Pons (tissue), 1 donor: Measurements from ENCODE around the gene ALDH1B1.
"Not testable (repeated sequence)": the region's sequence is repeated elsewhere in the genome, so short reads cannot be mapped to it uniquely, and the experiment has no call there.

Experiments used
- DNase-seq: peaks from one replicate; pipeline ENCODE4 v3.0.0-alpha.2; 2016; ENCODE audit warnings: low spot score

Gene ALDH1B1

GRCh38 chr9:38387066-38387465 lies 5.4 kb upstream of the ALDH1B1 start:
- no peak for DNase-seq

GRCh38 chr9:38387751-38388150 lies 4.8 kb upstream of the ALDH1B1 start:
- no peak for DNase-seq

- DNase-seq = no peak
Observed at GRCh38 chr9:38388283-38389223, 3.9 kb upstream of the ALDH1B1 start.

- DNase-seq = no peak
Observed at GRCh38 chr9:38389313-38389712, 3.2 kb upstream of the ALDH1B1 start.

GRCh38 chr9:38390442-38390841 lies 2.1 kb upstream of the ALDH1B1 start:
- DNase-seq = no peak

GRCh38 chr9:38390851-38391250 lies 1.7 kb upstream of the ALDH1B1 start:
- DNase-seq = no peak

- DNase-seq = no peak
Observed at GRCh38 chr9:38391278-38392118, 1.0 kb upstream of the ALDH1B1 start.

- no peak for DNase-seq
Observed at GRCh38 chr9:38393128-38393796, 760 bp downstream of the ALDH1B1 start.

GRCh38 chr9:38394416-38394815 lies 1.9 kb downstream of the ALDH1B1 start:
- no peak for DNase-seq

- no peak for DNase-seq
Observed at GRCh38 chr9:38395653-38396370, 3.3 kb downstream of the ALDH1B1 start.

- no peak for DNase-seq
Observed at GRCh38 chr9:38396371-38396671, 3.8 kb downstream of the ALDH1B1 start.

GRCh38 chr9:38399191-38399590 lies 6.7 kb downstream of the ALDH1B1 start:
- DNase-seq = not testable (repeated sequence)

GRCh38 chr9:38401994-38402393 lies 9.5 kb downstream of the ALDH1B1 start:
- no peak for DNase-seq

GRCh38 chr9:38404314-38404713 lies 11.8 kb downstream of the ALDH1B1 start:
- no peak for DNase-seq

- no peak for DNase-seq
Observed at GRCh38 chr9:38405785-38406184, 13.3 kb downstream of the ALDH1B1 start.

GRCh38 chr9:38406476-38407186 lies 14.1 kb downstream of the ALDH1B1 start:
- no peak for DNase-seq

GRCh38 chr9:38408719-38409118 lies 16.2 kb downstream of the ALDH1B1 start:
- no peak for DNase-seq

- no peak for DNase-seq
Observed at GRCh38 chr9:38412751-38413150, 20.2 kb downstream of the ALDH1B1 start.

- DNase-seq = no peak
Observed at GRCh38 chr9:38413283-38413682, 20.8 kb downstream of the ALDH1B1 start.

GRCh38 chr9:38414040-38414723 lies 21.7 kb downstream of the ALDH1B1 start:
- DNase-seq = no peak

- DNase-seq = no peak
Observed at GRCh38 chr9:38415856-38416255, 23.4 kb downstream of the ALDH1B1 start.
